ENCODE data around the gene ZNF407.

ZNF407 gene

GRCh38 chr18:74674487-74674886 lies 76.8 kb downstream of the ZNF407 start:
- no peak for DNase-seq (ENCODE audit: low read depth in 1 of 2, low spot score in 1 of 2)
- in situ Hi-C loops (cut with HindIII; ENCODE audit: low pct_unique_long_range_greater_than_20kb, low sequenced_read_pairs): no loop called here
- TF ChIP-seq JUND (IDR thresholded peaks at IDR 0.05; ENCODE audit: low read depth): no peak

GRCh38 chr18:74679006-74679678 lies 81.5 kb downstream of the ZNF407 start:
- TF ChIP-seq JUND (IDR thresholded peaks at IDR 0.05; ENCODE audit: low read depth): no peak
- in situ Hi-C loops (cut with HindIII; ENCODE audit: low pct_unique_long_range_greater_than_20kb, low sequenced_read_pairs): no loop called here
- no peak for DNase-seq (ENCODE audit: low read depth in 1 of 2, low spot score in 1 of 2)

- no peak for TF ChIP-seq JUND (IDR thresholded peaks at IDR 0.05; ENCODE audit: low read depth)
- DNase-seq (ENCODE audit: low read depth in 1 of 2, low spot score in 1 of 2): no peak
- in situ Hi-C loops (cut with HindIII; ENCODE audit: low pct_unique_long_range_greater_than_20kb, low sequenced_read_pairs): no loop called here
These were observed 82.0 kb downstream of the ZNF407 start for GRCh38 chr18:74679679-74680076.

- no peak for DNase-seq (ENCODE audit: low read depth in 1 of 2, low spot score in 1 of 2)
- in situ Hi-C loops (cut with HindIII; ENCODE audit: low pct_unique_long_range_greater_than_20kb, low sequenced_read_pairs): no loop called here
These were observed 84.7 kb downstream of the ZNF407 start for GRCh38 chr18:74682141-74682990.

GRCh38 chr18:74682991-74683297 lies 85.3 kb downstream of the ZNF407 start:
- in situ Hi-C loops (cut with HindIII; ENCODE audit: low pct_unique_long_range_greater_than_20kb, low sequenced_read_pairs): no loop called here
- no peak for DNase-seq (ENCODE audit: low read depth in 1 of 2, low spot score in 1 of 2)
- TF ChIP-seq JUND (IDR thresholded peaks at IDR 0.05; ENCODE audit: low read depth): no peak

More at GRCh38 chr18:74682141-74682990, 84.7 kb downstream of the ZNF407 start:
- no peak for TF ChIP-seq JUND (IDR thresholded peaks at IDR 0.05; ENCODE audit: low read depth)

- no peak for TF ChIP-seq JUND (IDR thresholded peaks at IDR 0.05; ENCODE audit: low read depth)
- in situ Hi-C loops (cut with HindIII; ENCODE audit: low pct_unique_long_range_greater_than_20kb, low sequenced_read_pairs): no loop called here
- DNase-seq (ENCODE audit: low read depth in 1 of 2, low spot score in 1 of 2): no peak
These were observed 85.9 kb downstream of the ZNF407 start for GRCh38 chr18:74683573-74683972.

GRCh38 chr18:74689251-74689650 lies 91.6 kb downstream of the ZNF407 start:
- no peak for TF ChIP-seq JUND (IDR thresholded peaks at IDR 0.05; ENCODE audit: low read depth)
- in situ Hi-C loops (cut with HindIII; ENCODE audit: low pct_unique_long_range_greater_than_20kb, low sequenced_read_pairs): no loop called here
- no peak for DNase-seq (ENCODE audit: low read depth in 1 of 2, low spot score in 1 of 2)

GRCh38 chr18:74692367-74693013 lies 94.8 kb downstream of the ZNF407 start:
- in situ Hi-C loops (cut with HindIII; ENCODE audit: low pct_unique_long_range_greater_than_20kb, low sequenced_read_pairs): no loop called here
- DNase-seq (ENCODE audit: low read depth in 1 of 2, low spot score in 1 of 2): no peak
- TF ChIP-seq JUND (IDR thresholded peaks at IDR 0.05; ENCODE audit: low read depth): no peak

- no peak for TF ChIP-seq JUND (IDR thresholded peaks at IDR 0.05; ENCODE audit: low read depth)
- in situ Hi-C loops (cut with HindIII; ENCODE audit: low pct_unique_long_range_greater_than_20kb, low sequenced_read_pairs): no loop called here
- DNase-seq (ENCODE audit: low read depth in 1 of 2, low spot score in 1 of 2): no peak
These were observed 96.8 kb downstream of the ZNF407 start for GRCh38 chr18:74694436-74694835.

GRCh38 chr18:74695170-74695569 lies 97.5 kb downstream of the ZNF407 start:
- no peak for DNase-seq (ENCODE audit: low read depth in 1 of 2, low spot score in 1 of 2)
- TF ChIP-seq JUND (IDR thresholded peaks at IDR 0.05; ENCODE audit: low read depth): no peak
- in situ Hi-C loops (cut with HindIII; ENCODE audit: low pct_unique_long_range_greater_than_20kb, low sequenced_read_pairs): no loop called here

- TF ChIP-seq JUND (IDR thresholded peaks at IDR 0.05; ENCODE audit: low read depth): no peak
- DNase-seq (ENCODE audit: low read depth in 1 of 2, low spot score in 1 of 2): no peak
- in situ Hi-C loops (cut with HindIII; ENCODE audit: low pct_unique_long_range_greater_than_20kb, low sequenced_read_pairs): no loop called here
These were observed 101.2 kb downstream of the ZNF407 start for GRCh38 chr18:74698881-74699280.

- in situ Hi-C loops (cut with HindIII; ENCODE audit: low pct_unique_long_range_greater_than_20kb, low sequenced_read_pairs): no loop called here
- DNase-seq (ENCODE audit: low read depth in 1 of 2, low spot score in 1 of 2): no peak
- TF ChIP-seq JUND (IDR thresholded peaks at IDR 0.05; ENCODE audit: low read depth): no peak
These were observed 101.8 kb downstream of the ZNF407 start for GRCh38 chr18:74699455-74699854.

GRCh38 chr18:74702950-74703349 lies 105.3 kb downstream of the ZNF407 start:
- DNase-seq (ENCODE audit: low read depth in 1 of 2, low spot score in 1 of 2): no peak
- in situ Hi-C loops (cut with HindIII; ENCODE audit: low pct_unique_long_range_greater_than_20kb, low sequenced_read_pairs): no loop called here
- no peak for TF ChIP-seq JUND (IDR thresholded peaks at IDR 0.05; ENCODE audit: low read depth)
